ENCODE results near the gene TMEM214. TPM values are rescaled to one million over a fixed set of nuclear protein-coding genes. Genes with fewer than 3 reads are reported as not detected.

Gene TMEM214
- total RNA-seq, 1 donor from 2014 or later: 93.5 TPM

GRCh38 chr2:27084297-27085061 is 51.7 kb downstream of the TMEM214 start:
- Histone ChIP-seq H4K20me1 (ENCODE audit: insufficient read depth, low read length) (peaks cover 11% of the 10 kb centered on the region), H3K27me3 (ENCODE audit: insufficient read depth, low read length) (no peaks in the 10 kb centered on the region), H3K9me3 (ENCODE audit: insufficient read depth, low read depth, low read length) (no peaks in the 10 kb centered on the region), H3K79me2 (ENCODE audit: insufficient read depth, low read length) (peaks cover 12% of the 10 kb centered on the region), H2AFZ (ENCODE audit: low read depth, low read length) (no peak overlapping the region), H3K4me1 (ENCODE audit: insufficient read depth, low read length) (peaks cover 39% of the 10 kb centered on the region), H3K9ac (ENCODE audit: low read length) (no peak overlapping the region), H3K36me3 (ENCODE audit: insufficient read depth, low read length) (peaks cover 2% of the 10 kb centered on the region), H3K4me2 (ENCODE audit: low read length) (peak overlapping the region; percentile 91), H3K4me3 (ENCODE audit: insufficient read depth, low read depth, low read length) (no peak overlapping the region), H3K27ac (ENCODE audit: low read depth, low read length) (no peak overlapping the region)
- H3K27me3 Mint-ChIP-seq (ENCODE audit: low read depth, unreplicated experiment): peaks cover 13% of the 10 kb centered on the region
- TF ChIP-seq EZH2 (IDR thresholded peaks at IDR 0.05; ENCODE audit: insufficient read depth, low read length) (no peak), CTCF (IDR thresholded peaks at IDR 0.05; ENCODE audit: insufficient read depth, low read depth, low read length) (no peak)
- H3K36me3 Mint-ChIP-seq (ENCODE audit: low read depth, unreplicated experiment): no peaks in the 10 kb centered on the region
- H3K4me1 Mint-ChIP-seq (ENCODE audit: low read depth, unreplicated experiment): peaks cover 12% of the 10 kb centered on the region
- DNase-seq (ENCODE audit: low read depth): no peak
- FAIRE-seq: no peak
- H3K9me3 Mint-ChIP-seq (ENCODE audit: unreplicated experiment): no peaks in the 10 kb centered on the region
- H3K4me3 Mint-ChIP-seq (ENCODE audit: unreplicated experiment): peak overlapping the region; percentile 64
- H3K27ac Mint-ChIP-seq (ENCODE audit: unreplicated experiment): no peak overlapping the region

GRCh38 chr2:27085062-27085672 is 52.4 kb downstream of the TMEM214 start:
- Mint-ChIP-seq H3K27me3 (ENCODE audit: low read depth, unreplicated experiment) (peaks cover 13% of the 10 kb centered on the region), H3K9me3 (ENCODE audit: unreplicated experiment) (no peaks in the 10 kb centered on the region), H3K27ac (ENCODE audit: unreplicated experiment) (no peak overlapping the region), H3K4me3 (ENCODE audit: unreplicated experiment) (peak overlapping the region; percentile 69), H3K4me1 (ENCODE audit: low read depth, unreplicated experiment) (peaks cover 12% of the 10 kb centered on the region), H3K36me3 (ENCODE audit: low read depth, unreplicated experiment) (no peaks in the 10 kb centered on the region)
- Histone ChIP-seq H3K36me3 (ENCODE audit: insufficient read depth, low read length) (peaks cover 2% of the 10 kb centered on the region), H3K9ac (ENCODE audit: low read length) (peak overlapping the region; percentile 80), H3K9me3 (ENCODE audit: insufficient read depth, low read depth, low read length) (no peaks in the 10 kb centered on the region), H3K27ac (ENCODE audit: low read depth, low read length) (no peak overlapping the region), H3K27me3 (ENCODE audit: insufficient read depth, low read length) (no peaks in the 10 kb centered on the region), H3K4me2 (ENCODE audit: low read length) (peak overlapping the region; percentile 91), H3K4me3 (ENCODE audit: insufficient read depth, low read depth, low read length) (peak overlapping the region; percentile 57), H3K4me1 (ENCODE audit: insufficient read depth, low read length) (peaks cover 33% of the 10 kb centered on the region), H3K79me2 (ENCODE audit: insufficient read depth, low read length) (peaks cover 5% of the 10 kb centered on the region), H4K20me1 (ENCODE audit: insufficient read depth, low read length) (peaks cover 11% of the 10 kb centered on the region), H2AFZ (ENCODE audit: low read depth, low read length) (peak overlapping the region; percentile 90)
- DNase-seq (ENCODE audit: low read depth): no peak
- FAIRE-seq: no peak
- no peak for TF ChIP-seq EZH2 (IDR thresholded peaks at IDR 0.05; ENCODE audit: insufficient read depth, low read length)
- no peak for TF ChIP-seq CTCF (IDR thresholded peaks at IDR 0.05; ENCODE audit: insufficient read depth, low read depth, low read length)
